AG04450 (cell line): ENCODE measurements around the gene SND1. TPM values are rescaled to one million over a fixed set of nuclear protein-coding genes. Genes with fewer than 3 reads are reported as not detected.
A peak's percentile ranks its signal among the peaks of the same experiment; 100 is the strongest.

Experiments
- CTCF ChIA-PET: fragments of 300-600, 350-600 bp; formaldehyde crosslinking; extraction: SDS; loops from one replicate; lab custom pipeline; 2022; ENCODE audit warnings: antibody characterized with exemption, inconsistent platforms; lab: Charles Lee
- POLR2A ChIA-PET: fragments of 350-600 bp; formaldehyde crosslinking; extraction: SDS; loops from one replicate; lab custom pipeline; 2021; ENCODE audit warnings: antibody characterized with exemption, inconsistent platforms; lab: Yijun Ruan, JAX
- DNase-seq: peaks from one replicate; pipeline ENCODE4 v3.0.0-alpha.2; 2011; ENCODE audit warnings: low read depth, low spot score
- H3K27ac ChIP-seq: one replicate; pipeline ENCODE4 v1.5.1; 2012; ENCODE audit warnings: low read depth, low read length, control low read depth
- H3K27me3 ChIP-seq: one replicate; pipeline ENCODE4 v1.6.0; 2012; ENCODE audit warnings: low read length; ENCODE audit not compliant: control insufficient read depth, insufficient read depth
- H3K4me3 ChIP-seq: 2 replicates; pipeline ENCODE4 v1.5.1; 2011; ENCODE audit warnings: mild to moderate bottlenecking, low read depth, low read length, control low read depth
- H3K9me3 ChIP-seq: 2 replicates; pipeline ENCODE4 v1.5.1; 2012; ENCODE audit warnings: low read length; ENCODE audit not compliant: control insufficient read depth, insufficient read depth
- polyA plus RNA-seq: library from polyadenylated mRNA; depleted of rRNA; stranded (reverse); fragments of >200 nt; gene quantifications from 2 replicates; pipeline ENCODE4 v1.2.3, GENCODE V29; 2011
- TF ChIP-seq, protein P1 (sequence below): IDR thresholded peaks from 2 replicates; pipeline ENCODE4 v1.5.1; 2011; ENCODE audit warnings: low read depth, low read length, control low read depth, inconsistent platforms

The SND1 gene
- polyA plus RNA-seq, 1 experiment = 247 TPM

DNA sequence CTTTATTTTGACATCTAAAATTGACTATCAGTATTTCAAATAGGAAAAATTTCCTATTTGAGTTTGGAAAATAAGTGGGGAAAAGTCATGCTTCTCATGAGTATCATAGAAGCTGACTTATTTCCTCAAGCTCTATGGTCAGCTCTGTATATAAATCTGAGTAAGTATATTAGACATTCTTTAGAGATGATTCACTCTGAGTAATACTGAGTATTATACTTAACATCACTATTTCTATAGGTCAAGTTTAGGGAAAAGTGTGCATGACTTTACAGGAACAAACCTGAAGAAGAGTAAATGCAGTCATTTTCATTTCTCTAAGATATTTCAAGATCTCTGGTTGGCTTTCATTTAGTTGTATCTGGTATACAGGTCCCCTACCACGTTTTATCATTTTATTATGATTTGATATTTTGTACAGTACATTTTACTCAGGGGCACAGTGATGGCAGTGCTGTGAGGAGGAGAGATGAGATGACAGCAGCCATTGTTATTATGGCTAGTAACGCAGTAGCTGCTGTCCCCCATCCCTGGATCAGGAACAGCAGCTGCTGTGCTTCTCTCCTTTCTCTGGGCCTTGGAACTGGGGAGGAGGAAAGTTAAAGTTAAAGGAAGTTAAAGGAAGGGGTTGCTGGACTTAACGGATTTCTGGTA lies 15.2 kb downstream of the SND1 start:
- CTCF ChIA-PET = interaction anchor here (1.3 to 2.0 kb wide), 3 partner anchors 11 to 40 kb away, joined by 3 to 8 read pairs (median 4); no protein-coding TSS in a partner anchor

DNA sequence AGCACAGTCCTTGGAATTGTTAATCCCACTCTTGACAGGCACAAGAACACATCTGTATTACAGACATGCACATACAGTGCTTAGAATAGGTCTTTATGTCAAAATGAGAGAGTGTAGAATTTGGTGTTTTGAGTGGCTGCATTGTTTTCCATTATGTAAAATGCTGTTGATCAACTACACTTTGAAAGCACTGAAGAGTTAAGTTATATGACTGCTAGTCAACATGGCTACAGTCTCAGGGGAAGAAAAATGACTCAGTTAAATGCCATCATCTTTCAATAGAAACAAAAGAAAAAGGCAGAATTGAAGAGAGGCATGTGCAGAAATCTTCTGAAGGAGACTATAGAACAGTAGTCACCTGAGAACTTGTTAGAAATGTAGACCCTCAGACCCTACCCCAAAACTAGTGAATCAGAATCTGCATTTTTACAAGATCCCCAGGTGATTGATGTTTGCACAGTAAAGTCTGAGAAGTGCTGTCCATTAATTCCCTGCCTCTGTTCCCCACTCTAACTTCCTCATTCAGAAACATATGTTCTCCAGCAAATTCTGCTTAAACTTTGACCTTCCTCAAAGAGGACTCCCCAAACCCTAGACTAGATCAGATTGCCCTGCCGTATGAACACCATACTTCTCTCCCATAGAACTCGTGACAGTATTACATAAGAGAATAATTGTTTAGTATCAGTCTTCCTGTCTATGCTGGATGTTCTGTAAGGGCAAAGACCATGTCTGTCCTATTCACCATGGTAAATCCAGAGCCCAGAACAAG lies 16.0 kb downstream of the SND1 start:
- DNase-seq = no peak
- TF ChIP-seq, protein P1, sequence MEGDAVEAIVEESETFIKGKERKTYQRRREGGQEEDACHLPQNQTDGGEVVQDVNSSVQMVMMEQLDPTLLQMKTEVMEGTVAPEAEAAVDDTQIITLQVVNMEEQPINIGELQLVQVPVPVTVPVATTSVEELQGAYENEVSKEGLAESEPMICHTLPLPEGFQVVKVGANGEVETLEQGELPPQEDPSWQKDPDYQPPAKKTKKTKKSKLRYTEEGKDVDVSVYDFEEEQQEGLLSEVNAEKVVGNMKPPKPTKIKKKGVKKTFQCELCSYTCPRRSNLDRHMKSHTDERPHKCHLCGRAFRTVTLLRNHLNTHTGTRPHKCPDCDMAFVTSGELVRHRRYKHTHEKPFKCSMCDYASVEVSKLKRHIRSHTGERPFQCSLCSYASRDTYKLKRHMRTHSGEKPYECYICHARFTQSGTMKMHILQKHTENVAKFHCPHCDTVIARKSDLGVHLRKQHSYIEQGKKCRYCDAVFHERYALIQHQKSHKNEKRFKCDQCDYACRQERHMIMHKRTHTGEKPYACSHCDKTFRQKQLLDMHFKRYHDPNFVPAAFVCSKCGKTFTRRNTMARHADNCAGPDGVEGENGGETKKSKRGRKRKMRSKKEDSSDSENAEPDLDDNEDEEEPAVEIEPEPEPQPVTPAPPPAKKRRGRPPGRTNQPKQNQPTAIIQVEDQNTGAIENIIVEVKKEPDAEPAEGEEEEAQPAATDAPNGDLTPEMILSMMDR = no peak
- no peak overlapping the region for H3K4me3 ChIP-seq
- ChIA-PET POLR2A (interaction anchor here (0.5 kb wide), 1 partner anchor 12 kb away, joined by 4 read pairs; no protein-coding TSS in a partner anchor), CTCF (no interaction called here)
- no peaks in the 10 kb centered on the region for H3K27me3 ChIP-seq
- H3K27ac ChIP-seq = no peak overlapping the region
- H3K9me3 ChIP-seq = no peaks in the 10 kb centered on the region

More for the DNA sequence above, 15.2 kb downstream of the SND1 start:
- POLR2A ChIA-PET = interaction anchor here (1.0 kb wide), 1 partner anchor 10 kb away, joined by 3 read pairs; no protein-coding TSS in a partner anchor
- TF ChIP-seq, protein P1 = no peak
- Histone ChIP-seq H3K4me3 (peak overlapping the region; percentile 14; the same call in 1 of the 2 replicates), H3K27me3 (no peaks in the 10 kb centered on the region), H3K27ac (peak overlapping the region; percentile 85), H3K9me3 (no peaks in the 10 kb centered on the region)
- no peak for DNase-seq

DNA sequence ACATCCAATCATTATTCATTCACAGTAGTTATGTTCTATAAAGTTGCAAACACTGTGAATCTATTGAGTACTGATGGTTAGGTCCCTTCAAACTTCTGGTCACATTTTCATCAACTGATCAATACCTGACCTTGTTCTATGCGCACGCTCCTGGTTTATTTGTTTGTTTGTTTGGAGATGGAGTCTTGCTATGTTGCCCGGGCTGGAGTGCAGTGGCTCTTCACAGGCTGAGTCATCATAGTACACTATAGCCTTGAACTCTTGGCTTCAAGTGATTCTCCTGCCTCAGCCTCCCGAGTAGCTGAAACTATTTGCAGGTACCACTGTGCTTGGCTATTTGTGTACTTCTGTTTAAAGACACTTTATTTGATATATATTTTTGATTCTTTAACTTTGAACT lies 19.3 kb downstream of the SND1 start:
- POLR2A ChIA-PET = no interaction called here
- Histone ChIP-seq H3K9me3 (no peaks in the 10 kb centered on the region), H3K27me3 (no peaks in the 10 kb centered on the region), H3K4me3 (no peak overlapping the region), H3K27ac (no peak overlapping the region)
- TF ChIP-seq, protein P1 = no peak
- DNase-seq = no peak
- CTCF ChIA-PET = no interaction called here

DNA sequence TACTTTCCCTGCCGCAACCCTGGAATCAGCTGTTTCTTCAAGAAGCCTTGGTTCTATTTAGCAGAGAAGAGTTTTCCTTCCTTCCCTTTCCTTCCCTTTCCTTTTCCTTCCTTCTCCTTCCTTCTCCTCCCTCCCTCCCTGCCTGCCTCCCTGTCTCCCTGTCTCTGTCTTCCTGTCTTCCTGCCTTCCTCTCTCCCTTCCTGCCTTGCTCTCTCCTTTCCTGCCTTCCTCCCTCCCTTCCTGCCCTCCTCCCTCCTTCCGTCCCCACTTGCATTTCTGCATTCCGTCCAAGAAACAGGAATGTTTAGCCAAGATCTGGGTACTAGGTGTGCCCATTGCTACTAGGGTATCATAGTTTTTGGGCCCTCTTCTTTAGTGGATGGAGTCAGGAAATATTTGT lies 21.9 kb downstream of the SND1 start:
- Histone ChIP-seq H3K9me3 (no peaks in the 10 kb centered on the region), H3K27ac (no peak overlapping the region), H3K4me3 (no peak overlapping the region), H3K27me3 (no peaks in the 10 kb centered on the region)
- DNase-seq = no peak
- ChIA-PET POLR2A (no interaction called here), CTCF (interaction anchor here (1.6 kb wide), 1 partner anchor 648 kb away, joined by 4 read pairs; no protein-coding TSS in a partner anchor)
- TF ChIP-seq, protein P1 = no peak
